ENCODE measurements around the gene DPYD.

DPYD gene

DNA sequence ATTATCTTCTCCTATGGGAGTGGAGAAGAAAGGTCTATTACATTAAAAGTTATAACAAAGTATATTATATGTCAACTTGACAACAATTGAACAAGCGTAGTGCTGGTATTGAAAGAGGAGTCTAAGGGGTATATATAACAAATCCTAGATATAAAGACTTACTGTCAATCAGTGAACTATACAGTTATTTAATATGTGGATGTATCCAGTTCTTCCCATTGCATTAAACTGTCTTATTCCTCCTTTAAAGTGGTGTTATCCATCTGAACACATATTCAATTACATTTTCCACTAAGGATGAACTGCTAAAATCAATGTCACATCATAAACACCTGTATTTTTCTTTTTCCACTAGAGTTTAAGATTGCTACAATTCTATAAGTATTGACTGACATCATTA lies 438.8 kb downstream of the DPYD start:
- no peaks in the 10 kb centered on the region for H3K36me3 Mint-ChIP-seq (ENCODE audit: insufficient read depth)
- H3K4me3 Mint-ChIP-seq, result no peak overlapping the region
- H3K27ac Mint-ChIP-seq, result no peak overlapping the region
- ATAC-seq (replicated peaks) (no peak), DNase-seq (no peak)
- no peaks in the 10 kb centered on the region for H3K4me1 Mint-ChIP-seq (ENCODE audit: low read depth in 2 of 2)
- peaks cover 0 to 2% of the 10 kb centered on the region in 2 donors for H3K9me3 Mint-ChIP-seq
- no peaks in the 10 kb centered on the region for H3K27me3 Mint-ChIP-seq

DNA sequence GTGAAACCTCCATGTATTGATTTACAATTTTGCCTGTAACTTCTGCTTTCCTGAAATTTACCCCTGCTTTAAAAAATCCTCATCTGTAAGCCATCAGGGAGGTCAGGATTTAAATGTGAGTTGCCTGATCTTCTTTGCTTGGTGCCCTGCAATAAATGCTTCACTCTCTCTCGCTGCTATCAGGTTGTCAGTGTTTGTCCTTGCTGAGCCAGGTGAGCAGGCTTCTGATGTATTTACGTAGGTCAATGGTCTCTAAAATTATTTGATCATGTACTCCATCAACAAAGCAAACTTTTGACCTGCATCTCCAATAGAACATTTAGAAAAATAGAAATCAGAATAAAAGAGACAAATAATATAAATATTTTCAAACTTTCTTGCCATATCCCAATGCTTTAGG lies 453.4 kb downstream of the DPYD start:
- ATAC-seq (replicated peaks), result no peak
- H3K27me3 Mint-ChIP-seq, result no peaks in the 10 kb centered on the region
- DNase-seq, result no peak
- H3K9me3 Mint-ChIP-seq, result no peaks in the 10 kb centered on the region
- no peak overlapping the region for H3K27ac Mint-ChIP-seq
- H3K4me1 Mint-ChIP-seq (ENCODE audit: low read depth in 2 of 2), result peaks cover 0 to 5% of the 10 kb centered on the region in 2 donors
- H3K4me3 Mint-ChIP-seq, result no peak overlapping the region
- no peaks in the 10 kb centered on the region for H3K36me3 Mint-ChIP-seq (ENCODE audit: insufficient read depth)

DNA sequence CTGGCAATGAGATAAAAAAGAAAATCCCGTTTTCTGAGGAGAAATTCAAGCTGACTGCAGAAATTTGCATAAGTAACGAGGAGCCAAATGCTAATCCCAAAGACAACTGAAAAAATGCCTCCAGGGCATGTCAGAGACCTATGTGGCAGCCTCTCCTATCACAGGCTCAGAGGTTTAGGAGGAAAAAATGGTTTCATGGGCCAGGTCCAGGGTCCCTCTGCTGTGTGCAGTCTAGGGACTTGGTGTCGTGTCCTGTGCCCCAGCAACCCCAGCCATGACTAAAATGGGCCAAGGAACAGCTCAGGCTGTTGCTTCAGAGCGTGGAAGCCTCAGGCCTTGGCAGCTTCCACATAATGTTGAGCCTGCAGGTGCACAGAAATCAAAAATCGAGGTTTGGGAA lies 456.5 kb downstream of the DPYD start:
- no peaks in the 10 kb centered on the region for H3K36me3 Mint-ChIP-seq (ENCODE audit: insufficient read depth)
- DNase-seq (no peak), ATAC-seq (replicated peaks) (no peak)
- no peaks in the 10 kb centered on the region for H3K27me3 Mint-ChIP-seq
- peaks cover 0 to 5% of the 10 kb centered on the region in 2 donors for H3K4me1 Mint-ChIP-seq (ENCODE audit: low read depth in 2 of 2)
- no peak overlapping the region for H3K4me3 Mint-ChIP-seq
- H3K9me3 Mint-ChIP-seq, result no peaks in the 10 kb centered on the region
- no peak overlapping the region for H3K27ac Mint-ChIP-seq

DNA sequence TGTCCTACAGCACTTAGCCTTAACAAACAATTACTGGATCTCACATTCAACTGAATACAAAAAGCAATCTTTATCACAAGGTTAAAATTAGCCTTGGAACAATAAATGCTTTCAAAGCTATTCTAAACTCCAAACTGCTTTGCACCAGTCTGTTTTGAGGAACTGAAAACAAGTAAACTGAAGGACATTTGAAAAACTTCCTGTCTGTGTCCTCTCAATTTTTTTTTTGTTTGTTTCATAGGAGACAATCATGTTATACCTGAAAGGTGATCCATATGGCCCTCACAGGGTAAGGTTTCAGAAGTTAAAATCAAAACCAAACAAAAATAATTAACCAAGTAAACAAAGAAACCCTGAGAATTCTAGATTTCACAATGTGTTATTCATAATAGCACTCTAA lies 459.1 kb downstream of the DPYD start:
- H3K27me3 Mint-ChIP-seq, result no peaks in the 10 kb centered on the region
- DNase-seq, result no peak
- H3K9me3 Mint-ChIP-seq, result no peaks in the 10 kb centered on the region
- H3K27ac Mint-ChIP-seq, result no peak overlapping the region
- peaks cover 0 to 5% of the 10 kb centered on the region in 2 donors for H3K4me1 Mint-ChIP-seq (ENCODE audit: low read depth in 2 of 2)
- no peak for ATAC-seq (replicated peaks)
- H3K4me3 Mint-ChIP-seq, result no peak overlapping the region
- no peaks in the 10 kb centered on the region for H3K36me3 Mint-ChIP-seq (ENCODE audit: insufficient read depth)

DNA sequence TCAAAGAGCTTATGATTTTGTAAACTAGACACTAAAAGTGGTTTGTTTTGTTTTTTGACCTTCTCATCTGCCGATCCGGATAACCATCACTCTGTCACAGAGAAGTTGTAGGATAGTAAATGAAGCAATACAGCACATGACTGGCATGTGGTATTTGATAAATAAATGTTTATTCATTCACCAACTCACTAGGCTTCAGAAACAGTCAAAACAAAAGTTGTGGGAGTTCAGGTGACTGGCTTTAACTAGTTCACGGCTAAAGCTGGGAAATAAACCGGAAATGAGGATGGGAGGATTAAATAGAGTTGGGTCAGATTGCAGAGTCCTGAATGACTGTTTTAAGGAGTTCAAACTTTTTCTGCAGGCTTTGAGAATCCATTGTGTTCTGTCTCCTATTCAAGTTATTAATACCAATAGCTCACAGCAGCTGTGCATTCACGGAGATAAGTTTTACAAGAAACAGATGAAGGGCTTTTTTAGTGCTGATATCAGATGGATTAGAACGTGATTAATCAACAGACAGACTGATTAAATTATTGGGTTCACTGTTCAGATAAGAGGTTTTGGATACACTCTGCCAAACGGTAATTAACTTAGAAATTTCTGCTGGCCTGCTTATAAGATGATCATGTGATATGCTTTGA lies 463.3 kb downstream of the DPYD start:
- Mint-ChIP-seq H3K27me3 (no peaks in the 10 kb centered on the region), H3K9me3 (no peaks in the 10 kb centered on the region), H3K36me3 (ENCODE audit: insufficient read depth) (no peaks in the 10 kb centered on the region), H3K4me3 (no peak overlapping the region), H3K4me1 (ENCODE audit: low read depth in 2 of 2) (peaks cover 0 to 7% of the 10 kb centered on the region in 2 donors), H3K27ac (no peak overlapping the region)
- ATAC-seq (replicated peaks), result no peak
- DNase-seq, result no peak

DNA sequence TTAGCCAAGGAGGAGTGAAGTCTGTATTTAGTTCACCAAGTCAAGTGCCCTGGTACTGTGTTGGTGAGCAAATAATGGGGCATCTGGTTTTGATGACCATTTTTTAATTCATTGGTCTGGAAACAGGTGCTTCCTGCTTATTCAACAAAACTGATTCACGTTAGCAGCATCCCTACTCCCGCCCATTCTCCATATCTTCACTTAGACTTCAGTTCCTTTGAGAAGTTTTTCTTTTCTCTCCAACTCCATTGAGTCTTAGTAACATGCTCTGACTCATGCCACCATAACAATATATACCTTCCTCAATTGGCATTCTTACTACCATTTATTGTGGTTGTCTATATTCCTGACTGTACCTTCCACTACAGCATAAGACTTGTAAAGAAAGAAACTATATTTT lies 468.9 kb downstream of the DPYD start:
- DNase-seq (no peak), ATAC-seq (replicated peaks) (no peak)
- Mint-ChIP-seq H3K36me3 (ENCODE audit: insufficient read depth) (peaks cover 2% of the 10 kb centered on the region), H3K9me3 (no peaks in the 10 kb centered on the region), H3K27me3 (no peaks in the 10 kb centered on the region), H3K4me1 (ENCODE audit: low read depth in 2 of 2) (peaks cover 0 to 7% of the 10 kb centered on the region in 2 donors), H3K27ac (no peak overlapping the region), H3K4me3 (no peak overlapping the region)

DNA sequence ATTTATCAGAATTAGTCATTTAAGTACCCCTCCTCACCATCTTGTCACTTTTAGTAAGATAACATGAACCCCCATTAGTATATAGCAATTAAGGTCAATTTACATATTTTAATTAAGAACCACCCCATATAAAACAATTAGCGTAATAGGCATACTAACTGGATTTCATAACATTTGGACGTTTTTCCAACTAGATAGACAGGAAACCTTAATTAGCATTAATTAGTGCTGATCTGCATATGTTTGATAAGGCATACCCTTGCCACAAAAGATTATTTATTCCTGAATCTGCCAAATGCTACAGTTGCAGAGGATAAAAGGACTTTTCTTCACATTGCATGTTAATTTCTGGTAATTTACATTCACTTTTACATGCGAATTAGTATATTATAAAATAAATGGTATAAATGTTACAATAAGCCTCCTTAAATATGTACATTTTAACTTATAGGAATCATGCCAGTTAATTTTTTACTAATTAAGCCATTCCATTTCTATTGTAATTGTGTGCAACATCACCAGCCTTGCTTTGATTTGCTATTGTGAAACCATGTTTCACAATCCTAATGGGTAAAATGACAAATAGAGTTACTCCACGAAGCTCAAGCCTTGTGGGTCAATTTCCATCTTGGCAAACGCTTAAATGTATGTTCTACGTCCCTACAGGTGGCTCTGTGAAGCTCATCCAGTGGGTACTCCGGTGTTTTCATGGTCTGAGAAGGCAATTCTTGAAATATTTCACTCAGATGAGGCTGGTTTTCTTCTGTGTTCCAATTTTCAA lies 469.6 kb downstream of the DPYD start:
- no peak overlapping the region for H3K4me3 Mint-ChIP-seq
- H3K27ac Mint-ChIP-seq, result no peak overlapping the region
- DNase-seq (no peak), ATAC-seq (replicated peaks) (no peak)
- H3K36me3 Mint-ChIP-seq (ENCODE audit: insufficient read depth), result peaks cover 3% of the 10 kb centered on the region
- no peaks in the 10 kb centered on the region for H3K9me3 Mint-ChIP-seq
- peaks cover 0 to 7% of the 10 kb centered on the region in 2 donors for H3K4me1 Mint-ChIP-seq (ENCODE audit: low read depth in 2 of 2)
- no peaks in the 10 kb centered on the region for H3K27me3 Mint-ChIP-seq

DNA sequence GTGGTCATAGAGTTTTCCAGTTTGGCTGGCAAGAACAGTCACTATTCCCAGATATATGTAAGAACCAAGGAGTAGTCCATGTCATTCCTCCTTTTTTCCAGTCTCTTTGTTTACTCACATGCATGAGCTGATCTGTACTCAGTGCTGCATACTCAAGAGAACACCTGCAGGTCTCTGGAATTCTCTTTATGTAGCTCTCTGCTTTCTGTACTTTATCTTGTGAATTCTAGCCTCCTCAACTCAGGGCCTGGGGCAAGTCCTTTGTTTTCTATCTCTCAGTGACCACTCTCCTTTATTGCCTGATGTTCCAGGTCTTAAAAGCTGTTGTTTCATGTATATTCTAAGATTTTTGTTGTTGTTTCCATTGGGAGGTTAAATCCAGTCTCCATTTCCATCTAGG lies 478.9 kb downstream of the DPYD start:
- Mint-ChIP-seq H3K36me3 (ENCODE audit: insufficient read depth) (peaks cover 4% of the 10 kb centered on the region), H3K9me3 (no peaks in the 10 kb centered on the region), H3K4me3 (no peak overlapping the region), H3K27ac (no peak overlapping the region), H3K4me1 (ENCODE audit: low read depth in 2 of 2) (peaks cover 0 to 2% of the 10 kb centered on the region in 2 donors), H3K27me3 (no peaks in the 10 kb centered on the region)
- DNase-seq, result no peak
- no peak for ATAC-seq (replicated peaks)

DNA sequence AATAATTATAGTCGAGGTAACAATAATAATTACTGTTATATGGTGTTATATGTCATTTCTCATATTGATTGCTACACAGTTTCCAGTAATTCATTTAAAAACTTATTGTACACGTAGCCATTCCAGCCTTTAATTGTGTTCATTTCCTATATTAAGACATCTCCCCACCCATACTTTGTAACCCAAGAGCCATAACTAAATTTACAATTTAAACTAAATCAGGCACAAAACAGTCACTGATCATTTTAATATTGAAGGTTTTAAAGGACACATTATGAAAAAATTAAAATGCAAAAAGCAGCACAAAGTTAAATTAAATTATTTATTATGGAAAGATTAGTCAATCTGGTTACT lies 487.0 kb downstream of the DPYD start:
- DNase-seq (no peak), ATAC-seq (replicated peaks) (no peak)
- Mint-ChIP-seq H3K27ac (no peak overlapping the region), H3K9me3 (no peaks in the 10 kb centered on the region), H3K27me3 (no peaks in the 10 kb centered on the region), H3K4me1 (ENCODE audit: low read depth in 2 of 2) (no peaks in the 10 kb centered on the region), H3K4me3 (no peak overlapping the region), H3K36me3 (ENCODE audit: insufficient read depth) (no peaks in the 10 kb centered on the region)

DNA sequence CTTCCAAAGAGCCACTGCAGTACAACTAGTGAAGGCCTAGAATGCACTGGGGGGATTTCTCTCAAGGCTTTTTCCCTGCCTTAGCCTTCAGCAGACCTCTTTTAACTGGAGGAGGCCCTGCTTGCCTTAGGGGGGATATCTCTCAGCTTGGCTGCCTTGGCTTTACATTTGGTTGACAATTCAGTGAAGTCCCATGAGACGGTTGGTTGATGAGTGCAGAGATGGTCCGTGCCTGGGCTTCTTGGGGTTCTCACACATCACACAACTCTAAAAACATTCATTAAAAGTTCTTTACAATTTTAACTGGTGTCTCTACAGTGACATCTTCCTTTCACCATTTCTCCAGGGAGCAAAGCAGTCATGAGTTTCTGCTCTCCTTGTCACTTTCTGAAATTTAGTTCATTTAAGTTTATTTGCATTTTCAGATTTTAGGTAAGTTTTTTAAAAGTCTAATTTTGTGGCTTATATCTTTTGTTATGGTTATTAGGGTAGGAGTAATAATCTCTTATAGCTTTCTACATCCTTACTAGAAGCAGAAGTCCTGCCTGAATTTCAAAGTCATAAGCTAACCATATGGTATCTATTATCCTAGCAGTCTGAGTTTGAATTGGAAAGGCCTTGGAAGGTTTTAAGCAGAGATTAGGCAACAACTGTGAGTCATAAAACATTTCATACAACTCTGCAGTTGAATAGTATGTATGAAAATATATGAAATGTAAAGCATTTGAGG lies 487.6 kb downstream of the DPYD start:
- Mint-ChIP-seq H3K4me3 (no peak overlapping the region), H3K27me3 (no peaks in the 10 kb centered on the region), H3K9me3 (no peaks in the 10 kb centered on the region), H3K36me3 (ENCODE audit: insufficient read depth) (no peaks in the 10 kb centered on the region), H3K27ac (no peak overlapping the region), H3K4me1 (ENCODE audit: low read depth in 2 of 2) (no peaks in the 10 kb centered on the region)
- no peak for ATAC-seq (replicated peaks)
- DNase-seq, result no peak

DNA sequence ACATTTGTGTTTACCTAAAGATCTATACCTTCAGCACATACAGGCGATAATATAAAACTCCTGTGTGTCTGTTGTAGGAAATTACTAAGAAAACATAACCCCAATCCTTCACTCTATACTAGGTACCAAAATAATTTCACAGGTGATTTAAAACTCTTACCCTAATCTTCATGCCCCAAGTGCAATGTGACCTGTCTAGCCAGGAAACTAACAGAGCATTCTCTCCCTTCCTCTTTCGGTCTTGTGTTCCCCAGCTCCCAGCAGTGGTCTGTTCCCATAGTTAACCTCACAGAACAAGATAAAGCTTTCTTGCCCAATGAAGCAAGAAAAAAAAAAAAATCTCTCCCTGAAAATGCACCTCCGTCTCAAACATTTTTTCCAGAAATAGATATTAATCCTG lies 493.5 kb downstream of the DPYD start:
- ATAC-seq (replicated peaks), result no peak

DNA sequence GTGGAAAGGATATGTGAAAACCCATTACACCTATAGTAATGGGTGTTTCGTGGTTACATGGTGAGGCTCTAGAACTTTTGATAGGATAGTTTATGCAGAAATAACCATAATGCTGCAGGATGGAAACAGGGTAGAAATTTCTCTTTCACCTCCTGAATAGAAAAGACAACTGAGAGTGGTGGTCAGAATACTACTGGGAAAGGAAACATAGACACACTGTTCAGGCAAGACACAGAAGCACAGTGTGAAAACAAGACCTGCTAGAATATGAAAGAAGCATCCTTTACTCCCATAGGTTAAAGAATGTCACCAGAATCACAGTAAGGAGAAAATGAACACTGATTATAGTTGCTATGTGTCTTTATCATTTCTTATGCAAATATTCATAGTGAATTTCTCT lies 496.6 kb downstream of the DPYD start:
- Mint-ChIP-seq H3K9me3 (no peaks in the 10 kb centered on the region), H3K27ac (no peak overlapping the region), H3K36me3 (ENCODE audit: insufficient read depth) (no peaks in the 10 kb centered on the region), H3K4me1 (ENCODE audit: low read depth in 2 of 2) (peaks cover 2 to 5% of the 10 kb centered on the region in 2 donors), H3K27me3 (no peaks in the 10 kb centered on the region), H3K4me3 (no peak overlapping the region)
- DNase-seq, result no peak
- ATAC-seq (replicated peaks), result no peak

More for the DNA sequence above, 493.5 kb downstream of the DPYD start:
- no peak overlapping the region for H3K27ac Mint-ChIP-seq
- no peaks in the 10 kb centered on the region for H3K36me3 Mint-ChIP-seq (ENCODE audit: insufficient read depth)
- H3K27me3 Mint-ChIP-seq, result no peaks in the 10 kb centered on the region
- no peaks in the 10 kb centered on the region for H3K9me3 Mint-ChIP-seq
- no peak for DNase-seq
- H3K4me3 Mint-ChIP-seq, result no peak overlapping the region
- H3K4me1 Mint-ChIP-seq (ENCODE audit: low read depth in 2 of 2), result peaks cover 0 to 5% of the 10 kb centered on the region in 2 donors

DNA sequence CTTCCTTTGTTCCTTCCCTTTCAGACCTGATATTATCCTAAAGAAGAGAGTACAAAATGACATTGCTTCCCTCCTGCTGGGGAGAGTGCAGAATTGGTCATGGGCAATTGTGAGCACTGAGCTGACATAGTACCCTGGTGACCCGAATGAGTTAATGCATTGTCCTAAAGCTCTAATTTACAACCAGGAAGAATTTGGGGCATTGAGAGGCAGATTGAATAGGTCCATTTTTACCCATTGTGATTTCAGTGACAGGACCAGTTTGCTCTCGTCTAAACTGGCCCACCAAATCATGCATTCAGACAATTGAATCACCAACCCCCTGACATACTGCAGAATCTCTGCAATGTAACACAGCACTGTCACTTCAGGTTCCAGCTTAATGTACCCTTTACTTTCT lies 497.4 kb downstream of the DPYD start:
- Mint-ChIP-seq H3K27ac (no peak overlapping the region), H3K4me1 (ENCODE audit: low read depth in 2 of 2) (peaks cover 2 to 5% of the 10 kb centered on the region in 2 donors), H3K9me3 (no peaks in the 10 kb centered on the region), H3K36me3 (ENCODE audit: insufficient read depth) (no peaks in the 10 kb centered on the region), H3K4me3 (no peak overlapping the region), H3K27me3 (no peaks in the 10 kb centered on the region)
- ATAC-seq (replicated peaks), result no peak
- DNase-seq, result no peak

DNA sequence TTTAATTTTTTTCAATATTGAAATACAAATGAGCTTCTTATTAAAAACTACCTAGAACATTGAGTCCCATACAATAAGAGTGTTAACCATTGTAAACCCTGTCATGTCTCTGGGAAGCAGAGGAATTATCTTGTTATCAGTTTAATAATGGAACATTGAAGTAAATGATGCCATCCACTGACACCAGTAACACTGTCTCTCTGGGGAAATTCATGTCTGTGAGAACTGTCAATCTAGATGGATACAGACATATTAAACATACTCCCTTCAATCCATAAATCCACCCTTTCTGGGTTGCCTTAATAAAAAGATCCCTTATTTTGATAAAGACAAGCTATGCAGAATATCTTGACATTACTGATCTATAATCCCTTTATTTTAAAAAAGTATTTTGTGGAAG lies 503.2 kb downstream of the DPYD start:
- peaks cover 0 to 2% of the 10 kb centered on the region in 2 donors for H3K4me1 Mint-ChIP-seq (ENCODE audit: low read depth in 2 of 2)
- H3K9me3 Mint-ChIP-seq, result no peaks in the 10 kb centered on the region
- H3K27ac Mint-ChIP-seq, result no peak overlapping the region
- no peaks in the 10 kb centered on the region for H3K36me3 Mint-ChIP-seq (ENCODE audit: insufficient read depth)
- H3K4me3 Mint-ChIP-seq, result no peak overlapping the region
- H3K27me3 Mint-ChIP-seq, result no peaks in the 10 kb centered on the region
- DNase-seq (no peak), ATAC-seq (replicated peaks) (no peak)
